GM12878 (cell line): ENCODE measurements around the gene MAN2A1. TPM values are rescaled to one million over a fixed set of nuclear protein-coding genes. Genes with fewer than 3 reads are reported as not detected.

Experiments
- BHLHE40 ChIP-seq, 2 experiments: fragments of 450-650 bp in 1 of 2; IDR thresholded peaks; 2 replicates each; pipeline ENCODE4 v1.6.1; 2011 to 2017; ENCODE audit warnings: low read depth in 2 of 2, borderline replicate concordance in 1 of 2, improper control_type of control experiment in 1 of 2, low read length in 1 of 2, mild to moderate bottlenecking in 1 of 2
- CREM ChIP-seq: IDR thresholded peaks from 2 replicates; pipeline ENCODE4 v1.6.1; 2014; ENCODE audit warnings: antibody characterized with exemption, low read depth
- EP300 ChIP-seq, 2 experiments: fragments of 150-350 bp in 1 of 2; IDR thresholded peaks; 2 replicates each; pipeline ENCODE4 v1.6.1; 2011 to 2012; ENCODE audit warnings: low read depth in 2 of 2, low read length in 2 of 2, borderline replicate concordance in 1 of 2, improper control_type of control experiment in 1 of 2, inconsistent platforms in 1 of 2; ENCODE audit not compliant: control insufficient read depth in 1 of 2
- FOS ChIP-seq: IDR thresholded peaks from 3 replicates; pipeline ENCODE4 v1.6.1; 2011; ENCODE audit warnings: borderline replicate concordance; ENCODE audit not compliant: insufficient read length; ENCODE audit errors: extremely low read depth
- GATAD2B ChIP-seq: fragments of 450-650 bp; conservative IDR thresholded peaks from 2 replicates; pipeline ENCODE4 v1.6.1; 2017; ENCODE audit warnings: low read depth, mild to moderate bottlenecking, moderate library complexity
- IKZF2 ChIP-seq, 2 experiments: fragments of 450-650 bp; IDR thresholded peaks; 2 replicates each; pipeline ENCODE4 v1.6.1; 2017; ENCODE audit warnings: mild to moderate bottlenecking in 2 of 2, moderate library complexity in 2 of 2
- KAT2A ChIP-seq: conservative IDR thresholded peaks from 2 replicates; pipeline ENCODE4 v1.6.1; 2011; ENCODE audit warnings: low read depth, low read length; ENCODE audit not compliant: control insufficient read depth
- NRF1 ChIP-seq: conservative IDR thresholded peaks from 2 replicates; pipeline ENCODE4 v1.6.1; 2011; ENCODE audit warnings: mild to moderate bottlenecking, low read depth, low read length, improper control_type of control experiment
- PML ChIP-seq: IDR thresholded peaks from 2 replicates; pipeline ENCODE4 v1.6.1; 2012; ENCODE audit warnings: low read length, inconsistent platforms
- POLR2A ChIP-seq: IDR thresholded peaks from 2 replicates; pipeline ENCODE4 v1.6.1; 2011; ENCODE audit warnings: low read depth, mild to moderate bottlenecking, low read length
- RAD51 ChIP-seq: fragments of 450-650 bp; IDR thresholded peaks from 2 replicates; pipeline ENCODE4 v1.6.1; 2016; ENCODE audit warnings: moderate library complexity, mild to moderate bottlenecking, inconsistent platforms
- SMAD1 ChIP-seq: fragments of 450-650 bp; IDR thresholded peaks from 2 replicates; pipeline ENCODE4 v1.6.1; 2018; ENCODE audit warnings: mild to moderate bottlenecking, low read depth; ENCODE audit not compliant: partially characterized antibody
- SREBF1 ChIP-seq: IDR thresholded peaks from 2 replicates; pipeline ENCODE4 v1.6.1; 2012; ENCODE audit warnings: mild to moderate bottlenecking, low read length
- STAT3 ChIP-seq: IDR thresholded peaks from 2 replicates; pipeline ENCODE4 v1.6.1; 2011; ENCODE audit warnings: low read depth, low read length, improper control_type of control experiment
- TBL1XR1 ChIP-seq: IDR thresholded peaks from 2 replicates; pipeline ENCODE4 v1.6.1; 2012; ENCODE audit warnings: low read depth, low read length, improper control_type of control experiment
- TCF7 ChIP-seq: IDR thresholded peaks from 2 replicates; pipeline ENCODE4 v1.6.1; 2014; ENCODE audit warnings: antibody characterized with exemption, borderline replicate concordance
- polyA plus RNA-seq, 11 experiments: library from polyadenylated mRNA; depleted of rRNA in 4 of 11; unstranded in 6 of 11; stranded (reverse) in 5 of 11; fragments of >200 nt; fragmentation: Nextera tagmentation in 4 of 11; fragmentation: Illumina TruSeq in 1 of 11; extraction: Ambion mirVana in 4 of 11; extraction: Trizol in 1 of 11; gene quantifications; 1 replicate in 1 of 11; 2 replicates in 10 of 11; pipeline versions ENCODE4 v1.2.1 to v1.2.3, GENCODE V29; 2011 to 2016; ENCODE audit warnings: inconsistent platforms in 2 of 11, missing spikeins in 2 of 11, low read depth in 1 of 11
- total RNA-seq, 4 experiments: library from RNA; depleted of rRNA in 3 of 4; stranded (reverse); fragments of >200 nt in 3 of 4; fragmentation: Illumina TruSeq in 1 of 4; extraction: Trizol in 1 of 4; gene quantifications; 2 replicates each; pipeline versions ENCODE4 v1.2.1 to v1.2.3, GENCODE V29; 2013 to 2021
- TF ChIP-seq, protein P1 (sequence below): fragments of 450-650 bp; formaldehyde crosslinking; IDR thresholded peaks from 2 replicates; pipeline ENCODE4 v1.4.0; 2020; ENCODE audit warnings: mild to moderate bottlenecking, moderate library complexity
- TF ChIP-seq, protein P2 (sequence below): fragments of 450-650 bp; IDR thresholded peaks from 2 replicates; pipeline ENCODE4 v1.6.1; 2017; ENCODE audit warnings: mild to moderate bottlenecking, moderate library complexity
- TF ChIP-seq, protein P3 (sequence below): IDR thresholded peaks from 2 replicates; pipeline ENCODE4 v1.6.1; 2012; ENCODE audit warnings: low read depth, low read length, improper control_type of control experiment
- TF ChIP-seq, protein P4 (sequence below): fragments of 450-650 bp; IDR thresholded peaks from 2 replicates; pipeline ENCODE4 v1.6.1; 2018; ENCODE audit warnings: borderline replicate concordance, mild to moderate bottlenecking; ENCODE audit not compliant: partially characterized antibody

MAN2A1 gene
- total and polyA plus RNA-seq, 10 of the 15 experiments (the other 5 are each of a cell fraction or from before 2014, with no cell fraction given) = 4.2 to 27.9 (median 10.5) TPM

DNA sequence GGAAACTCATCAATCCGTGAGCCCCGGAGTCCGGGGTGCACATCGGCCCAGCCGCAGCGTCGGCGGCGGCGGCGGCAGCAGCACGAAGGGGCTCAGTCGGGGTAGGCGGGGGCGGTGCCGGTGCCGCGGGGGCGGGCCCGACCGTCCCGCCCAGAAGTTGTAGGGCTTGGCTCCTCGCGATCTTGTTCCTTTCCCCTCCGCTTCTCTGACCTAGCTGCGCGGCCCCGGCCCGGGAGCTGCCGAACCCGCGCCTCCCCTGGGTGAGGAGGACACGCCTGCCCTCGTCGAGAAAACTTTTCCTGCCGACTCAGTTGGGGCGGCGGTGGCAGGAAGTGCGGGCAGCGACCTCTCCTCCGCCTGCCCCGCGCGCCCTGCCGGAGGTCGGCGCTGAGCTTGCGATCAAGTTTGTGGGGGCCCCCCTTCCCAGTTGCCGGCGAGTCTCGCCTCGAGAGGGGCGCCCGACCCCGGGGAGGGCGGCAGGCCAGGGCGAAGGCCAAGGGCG lies at the start of gene MAN2A1 (continued):
- TF ChIP-seq, protein P1, sequence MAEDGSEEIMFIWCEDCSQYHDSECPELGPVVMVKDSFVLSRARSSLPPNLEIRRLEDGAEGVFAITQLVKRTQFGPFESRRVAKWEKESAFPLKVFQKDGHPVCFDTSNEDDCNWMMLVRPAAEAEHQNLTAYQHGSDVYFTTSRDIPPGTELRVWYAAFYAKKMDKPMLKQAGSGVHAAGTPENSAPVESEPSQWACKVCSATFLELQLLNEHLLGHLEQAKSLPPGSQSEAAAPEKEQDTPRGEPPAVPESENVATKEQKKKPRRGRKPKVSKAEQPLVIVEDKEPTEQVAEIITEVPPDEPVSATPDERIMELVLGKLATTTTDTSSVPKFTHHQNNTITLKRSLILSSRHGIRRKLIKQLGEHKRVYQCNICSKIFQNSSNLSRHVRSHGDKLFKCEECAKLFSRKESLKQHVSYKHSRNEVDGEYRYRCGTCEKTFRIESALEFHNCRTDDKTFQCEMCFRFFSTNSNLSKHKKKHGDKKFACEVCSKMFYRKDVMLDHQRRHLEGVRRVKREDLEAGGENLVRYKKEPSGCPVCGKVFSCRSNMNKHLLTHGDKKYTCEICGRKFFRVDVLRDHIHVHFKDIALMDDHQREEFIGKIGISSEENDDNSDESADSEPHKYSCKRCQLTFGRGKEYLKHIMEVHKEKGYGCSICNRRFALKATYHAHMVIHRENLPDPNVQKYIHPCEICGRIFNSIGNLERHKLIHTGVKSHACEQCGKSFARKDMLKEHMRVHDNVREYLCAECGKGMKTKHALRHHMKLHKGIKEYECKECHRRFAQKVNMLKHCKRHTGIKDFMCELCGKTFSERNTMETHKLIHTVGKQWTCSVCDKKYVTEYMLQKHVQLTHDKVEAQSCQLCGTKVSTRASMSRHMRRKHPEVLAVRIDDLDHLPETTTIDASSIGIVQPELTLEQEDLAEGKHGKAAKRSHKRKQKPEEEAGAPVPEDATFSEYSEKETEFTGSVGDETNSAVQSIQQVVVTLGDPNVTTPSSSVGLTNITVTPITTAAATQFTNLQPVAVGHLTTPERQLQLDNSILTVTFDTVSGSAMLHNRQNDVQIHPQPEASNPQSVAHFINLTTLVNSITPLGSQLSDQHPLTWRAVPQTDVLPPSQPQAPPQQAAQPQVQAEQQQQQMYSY (CRISPR knock-in tag) = no peak
- TF ChIP-seq SREBF1 (no peak), RAD51 (no peak), FOS (no peak), IKZF2 (IDR thresholded peaks at IDR 0.05) (0 out of 4 replicates have a peak, but pooled peaks of 1 of the 2 experiments have one; percentile 10), STAT3 (no peak), POLR2A (peak; percentile 25; the same call in 1 of the 2 replicates), CREM (no peak), GATAD2B (peak; percentile 50; the same call in 1 of the 2 replicates), EP300 (IDR thresholded peaks at IDR 0.05; ENCODE audit: borderline replicate concordance in 1 of 2, control insufficient read depth in 1 of 2, low read depth in 2 of 2, low read length in 2 of 2) (no peak), TBL1XR1 (no peak), SMAD1 (no peak), NRF1 (no peak), KAT2A (no peak), PML (no peak), TCF7 (no peak), BHLHE40 (IDR thresholded peaks at IDR 0.05; ENCODE audit: borderline replicate concordance in 1 of 2, low read depth in 2 of 2, low read length in 1 of 2) (no peak)
- TF ChIP-seq, protein P2, sequence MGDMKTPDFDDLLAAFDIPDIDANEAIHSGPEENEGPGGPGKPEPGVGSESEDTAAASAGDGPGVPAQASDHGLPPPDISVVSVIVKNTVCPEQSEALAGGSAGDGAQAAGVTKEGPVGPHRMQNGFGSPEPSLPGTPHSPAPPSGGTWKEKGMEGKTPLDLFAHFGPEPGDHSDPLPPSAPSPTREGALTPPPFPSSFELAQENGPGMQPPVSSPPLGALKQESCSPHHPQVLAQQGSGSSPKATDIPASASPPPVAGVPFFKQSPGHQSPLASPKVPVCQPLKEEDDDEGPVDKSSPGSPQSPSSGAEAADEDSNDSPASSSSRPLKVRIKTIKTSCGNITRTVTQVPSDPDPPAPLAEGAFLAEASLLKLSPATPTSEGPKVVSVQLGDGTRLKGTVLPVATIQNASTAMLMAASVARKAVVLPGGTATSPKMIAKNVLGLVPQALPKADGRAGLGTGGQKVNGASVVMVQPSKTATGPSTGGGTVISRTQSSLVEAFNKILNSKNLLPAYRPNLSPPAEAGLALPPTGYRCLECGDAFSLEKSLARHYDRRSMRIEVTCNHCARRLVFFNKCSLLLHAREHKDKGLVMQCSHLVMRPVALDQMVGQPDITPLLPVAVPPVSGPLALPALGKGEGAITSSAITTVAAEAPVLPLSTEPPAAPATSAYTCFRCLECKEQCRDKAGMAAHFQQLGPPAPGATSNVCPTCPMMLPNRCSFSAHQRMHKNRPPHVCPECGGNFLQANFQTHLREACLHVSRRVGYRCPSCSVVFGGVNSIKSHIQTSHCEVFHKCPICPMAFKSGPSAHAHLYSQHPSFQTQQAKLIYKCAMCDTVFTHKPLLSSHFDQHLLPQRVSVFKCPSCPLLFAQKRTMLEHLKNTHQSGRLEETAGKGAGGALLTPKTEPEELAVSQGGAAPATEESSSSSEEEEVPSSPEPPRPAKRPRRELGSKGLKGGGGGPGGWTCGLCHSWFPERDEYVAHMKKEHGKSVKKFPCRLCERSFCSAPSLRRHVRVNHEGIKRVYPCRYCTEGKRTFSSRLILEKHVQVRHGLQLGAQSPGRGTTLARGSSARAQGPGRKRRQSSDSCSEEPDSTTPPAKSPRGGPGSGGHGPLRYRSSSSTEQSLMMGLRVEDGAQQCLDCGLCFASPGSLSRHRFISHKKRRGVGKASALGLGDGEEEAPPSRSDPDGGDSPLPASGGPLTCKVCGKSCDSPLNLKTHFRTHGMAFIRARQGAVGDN = no peak
- TF ChIP-seq, protein P3, sequence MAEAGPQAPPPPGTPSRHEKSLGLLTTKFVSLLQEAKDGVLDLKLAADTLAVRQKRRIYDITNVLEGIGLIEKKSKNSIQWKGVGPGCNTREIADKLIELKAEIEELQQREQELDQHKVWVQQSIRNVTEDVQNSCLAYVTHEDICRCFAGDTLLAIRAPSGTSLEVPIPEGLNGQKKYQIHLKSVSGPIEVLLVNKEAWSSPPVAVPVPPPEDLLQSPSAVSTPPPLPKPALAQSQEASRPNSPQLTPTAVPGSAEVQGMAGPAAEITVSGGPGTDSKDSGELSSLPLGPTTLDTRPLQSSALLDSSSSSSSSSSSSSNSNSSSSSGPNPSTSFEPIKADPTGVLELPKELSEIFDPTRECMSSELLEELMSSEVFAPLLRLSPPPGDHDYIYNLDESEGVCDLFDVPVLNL = no peak
- TF ChIP-seq, protein P4, sequence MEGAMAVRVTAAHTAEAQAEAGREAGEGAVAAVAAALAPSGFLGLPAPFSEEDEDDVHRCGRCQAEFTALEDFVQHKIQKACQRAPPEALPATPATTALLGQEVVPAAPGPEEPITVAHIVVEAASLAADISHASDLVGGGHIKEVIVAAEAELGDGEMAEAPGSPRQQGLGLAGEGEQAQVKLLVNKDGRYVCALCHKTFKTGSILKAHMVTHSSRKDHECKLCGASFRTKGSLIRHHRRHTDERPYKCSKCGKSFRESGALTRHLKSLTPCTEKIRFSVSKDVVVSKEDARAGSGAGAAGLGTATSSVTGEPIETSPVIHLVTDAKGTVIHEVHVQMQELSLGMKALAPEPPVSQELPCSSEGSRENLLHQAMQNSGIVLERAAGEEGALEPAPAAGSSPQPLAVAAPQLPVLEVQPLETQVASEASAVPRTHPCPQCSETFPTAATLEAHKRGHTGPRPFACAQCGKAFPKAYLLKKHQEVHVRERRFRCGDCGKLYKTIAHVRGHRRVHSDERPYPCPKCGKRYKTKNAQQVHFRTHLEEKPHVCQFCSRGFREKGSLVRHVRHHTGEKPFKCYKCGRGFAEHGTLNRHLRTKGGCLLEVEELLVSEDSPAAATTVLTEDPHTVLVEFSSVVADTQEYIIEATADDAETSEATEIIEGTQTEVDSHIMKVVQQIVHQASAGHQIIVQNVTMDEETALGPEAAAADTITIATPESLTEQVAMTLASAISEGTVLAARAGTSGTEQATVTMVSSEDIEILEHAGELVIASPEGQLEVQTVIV = no peak
